DLD1 (cell line): ENCODE data around the gene FCER1G.

Experiments
- in situ Hi-C: cut with HindIII; loops from 2 replicates; pipeline ENCODE4 v1.10.0; 2017; ENCODE audit warnings: low sequenced_read_pairs

Gene FCER1G

GRCh38 chr1:161201836-161202712, 13.0 kb upstream of the FCER1G start, which contains the start of gene NDUFS2:
Gene NDUFS2, plus strand, starts transcription at chr1:161202367. Its CDS starts 19 bp downstream, at chr1:161202386.
- in situ Hi-C loops: loop anchor here (25.0 kb wide), 1 partner anchor 160 kb away; the partner anchor contains the start of gene CFAP126

- in situ Hi-C loops: loop anchor here (25.0 kb wide), 1 partner anchor 156 kb away; the partner anchor contains the start of gene CFAP126
These were observed 8.5 kb upstream of the FCER1G start for GRCh38 chr1:161206411-161207140.

GRCh38 chr1:161207173-161207572, 7.9 kb upstream of the FCER1G start:
- in situ Hi-C loops: loop anchor here (25.0 kb wide), 1 partner anchor 155 kb away; the partner anchor contains the start of gene CFAP126

GRCh38 chr1:161209790-161210409, 5.2 kb upstream of the FCER1G start:
- in situ Hi-C loops: loop anchor here (25.0 kb wide), 1 partner anchor 152 kb away; the partner anchor contains the start of gene CFAP126

- in situ Hi-C loops: loop anchor here (25.0 kb wide), 1 partner anchor 148 kb away; the partner anchor contains the start of gene CFAP126
These were observed 726 bp upstream of the FCER1G start for GRCh38 chr1:161214369-161214768.

GRCh38 chr1:161216945-161217712, 2.0 kb downstream of the FCER1G start:
- in situ Hi-C loops: loop anchor here (25.0 kb wide), 1 partner anchor 145 kb away; the partner anchor contains the start of gene CFAP126

GRCh38 chr1:161217831-161218230, 2.7 kb downstream of the FCER1G start:
- in situ Hi-C loops: loop anchor here (25.0 kb wide), 1 partner anchor 144 kb away; the partner anchor contains the start of gene CFAP126

- in situ Hi-C loops: loop anchor here (25.0 kb wide), 1 partner anchor 144 kb away; the partner anchor contains the start of gene CFAP126
These were observed 3.4 kb downstream of the FCER1G start for GRCh38 chr1:161218301-161219077.

GRCh38 chr1:161219078-161219892, 4.2 kb downstream of the FCER1G start:
- in situ Hi-C loops: loop anchor here (25.0 kb wide), 1 partner anchor 143 kb away; the partner anchor contains the start of gene CFAP126

GRCh38 chr1:161220002-161220401, 4.9 kb downstream of the FCER1G start:
- in situ Hi-C loops: loop anchor here (25.0 kb wide), 1 partner anchor 142 kb away; the partner anchor contains the start of gene CFAP126

- in situ Hi-C loops: loop anchor here (25.0 kb wide), 1 partner anchor 140 kb away; the partner anchor contains the start of gene CFAP126
These were observed 7.3 kb downstream of the FCER1G start for GRCh38 chr1:161222175-161223019.

- in situ Hi-C loops: loop anchor here (25.0 kb wide), 1 partner anchor 138 kb away; the partner anchor contains the start of gene CFAP126
These were observed 9.0 kb downstream of the FCER1G start for GRCh38 chr1:161223805-161224694.

- in situ Hi-C loops: loop anchor here (25.0 kb wide), 1 partner anchor 138 kb away; the partner anchor contains the start of gene CFAP126
These were observed 9.6 kb downstream of the FCER1G start for GRCh38 chr1:161224695-161225087.

GRCh38 chr1:161225178-161225533, 10.1 kb downstream of the FCER1G start:
- in situ Hi-C loops: no loop called here

- in situ Hi-C loops: no loop called here
These were observed 10.6 kb downstream of the FCER1G start, which contains the start of gene TOMM40L for GRCh38 chr1:161225534-161226319. Gene TOMM40L, plus strand, starts transcription at chr1:161226060. Its CDS starts 430 bp downstream, at chr1:161226490.
